ENCODE results near the gene TRIM65.
"Not testable (repeated sequence)": the region's sequence is repeated elsewhere in the genome, so short reads cannot be mapped to it uniquely, and the experiment has no call there.

TRIM65 gene

DNA sequence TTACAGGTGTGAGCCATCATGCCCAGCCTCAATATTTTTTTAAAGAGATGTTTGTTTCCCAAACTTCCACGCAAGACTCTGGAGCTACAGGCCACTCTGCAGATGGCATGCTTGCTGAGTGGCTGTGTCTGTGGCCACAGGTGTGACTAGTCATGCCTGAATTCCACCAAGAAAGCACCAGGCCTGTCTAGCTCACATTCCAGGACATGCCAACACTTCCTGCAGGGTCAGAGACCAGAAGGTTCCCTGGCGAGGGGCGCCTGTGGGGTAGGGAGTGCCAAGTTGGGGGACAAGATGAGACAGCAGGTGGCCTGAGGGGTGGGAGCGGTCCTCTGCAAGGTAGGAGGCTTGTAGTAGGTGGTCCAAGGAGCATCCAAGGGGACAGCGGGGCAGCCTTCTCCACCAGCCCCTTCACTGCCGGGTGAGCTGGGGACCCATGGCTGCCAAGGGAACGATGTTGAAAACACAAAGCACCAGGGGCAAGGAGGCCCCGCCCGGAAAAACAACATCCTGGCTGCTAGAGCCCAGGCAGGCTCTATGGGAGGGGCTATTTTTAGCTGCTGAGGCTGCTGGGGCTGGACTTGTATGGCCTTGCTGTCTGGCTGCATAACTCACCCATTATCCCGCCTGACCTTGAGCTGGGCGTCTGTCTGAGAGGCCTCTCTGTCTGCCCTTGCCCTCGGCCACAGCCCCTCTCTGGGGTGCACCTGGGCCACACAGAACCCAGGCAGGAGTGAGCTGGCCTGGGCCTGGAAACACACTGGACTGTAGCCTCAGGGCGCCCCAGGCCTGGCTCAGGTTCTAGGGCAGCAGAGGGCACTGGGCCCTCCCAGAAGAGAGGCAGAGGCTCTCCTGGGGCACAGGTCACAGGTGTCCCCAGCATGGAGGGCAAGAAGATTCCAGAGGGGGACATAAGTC, 24.1 kb downstream of the TRIM65 start:
- TF ChIP-seq CTCF (IDR thresholded peaks at IDR 0.05) = no peak
- no peak for TF ChIP-seq ZFX (IDR thresholded peaks at IDR 0.05; ENCODE audit: borderline replicate concordance)
- H3K27ac ChIP-seq = peak overlapping the region; percentile 96

DNA sequence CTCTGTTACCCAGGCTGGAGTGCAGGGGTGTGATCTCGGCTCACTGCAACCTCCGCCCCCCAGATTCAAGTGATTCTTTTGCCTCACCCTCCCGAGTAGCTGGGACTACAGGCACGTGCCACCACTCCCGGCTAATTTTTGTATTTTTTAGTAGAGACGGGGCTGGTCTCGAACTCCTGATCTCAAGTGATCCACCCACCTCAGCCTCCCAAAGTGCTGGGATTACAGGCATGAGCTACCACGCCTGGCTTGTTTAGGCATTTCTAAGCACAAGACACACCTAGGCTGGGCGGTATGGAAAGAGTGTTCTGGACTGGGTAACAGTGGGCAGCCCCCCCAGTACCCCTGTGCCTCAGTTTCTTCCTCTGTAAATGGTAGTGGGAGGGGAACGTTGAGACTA, 26.5 kb downstream of the TRIM65 start:
- H3K27ac ChIP-seq = 0 out of 2 replicates have a peak overlapping the region, but pooled peaks have one; percentile 29

- H3K27ac ChIP-seq = peak overlapping the region; percentile 29; the same call in 1 of the 2 replicates
- TF ChIP-seq ZFX (IDR thresholded peaks at IDR 0.05; ENCODE audit: borderline replicate concordance) (no peak), CTCF (IDR thresholded peaks at IDR 0.05) (no peak)
Observed at GRCh38 chr17:75869282-75870141, 27.2 kb downstream of the TRIM65 start.

GRCh38 chr17:75868730-75869281, 27.9 kb downstream of the TRIM65 start:
- H3K27ac ChIP-seq = peak overlapping the region; percentile 29; the same call in 1 of the 2 replicates

- not testable (repeated sequence) for H3K27ac ChIP-seq
Observed at GRCh38 chr17:75865404-75866188, 31.2 kb downstream of the TRIM65 start.

- not testable (repeated sequence) for H3K27ac ChIP-seq
Observed at GRCh38 chr17:75864887-75865286, 31.9 kb downstream of the TRIM65 start.

DNA sequence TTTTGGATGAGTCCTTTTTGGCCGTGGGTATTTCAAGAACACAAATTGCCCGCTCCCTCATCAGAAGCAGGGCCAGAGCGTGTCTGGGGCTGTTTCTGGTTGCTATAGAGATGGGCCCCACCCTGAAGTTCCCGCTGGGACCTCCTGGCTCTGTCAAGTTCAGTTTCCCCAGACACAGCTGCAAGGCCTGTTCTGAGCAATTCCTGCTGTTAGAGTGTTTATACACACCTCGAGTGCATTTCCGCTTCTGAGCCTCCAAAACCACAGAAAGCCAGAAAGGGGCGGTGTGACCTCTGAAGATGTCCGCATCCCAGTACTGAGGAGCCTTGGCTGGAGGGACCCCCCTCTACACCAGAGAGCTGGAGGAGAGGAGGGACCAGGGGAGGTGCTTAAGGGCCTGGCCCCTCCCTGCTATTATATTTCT, 32.3 kb downstream of the TRIM65 start:
- TF ChIP-seq ZFX (IDR thresholded peaks at IDR 0.05; ENCODE audit: borderline replicate concordance) (no peak), CTCF (IDR thresholded peaks at IDR 0.05) (no peak)
- H3K27ac ChIP-seq = no peak overlapping the region

GRCh38 chr17:75861927-75862317, 34.8 kb downstream of the TRIM65 start:
- TF ChIP-seq ZFX (IDR thresholded peaks at IDR 0.05; ENCODE audit: borderline replicate concordance) (no peak), CTCF (IDR thresholded peaks at IDR 0.05) (no peak)
- no peak overlapping the region for H3K27ac ChIP-seq

DNA sequence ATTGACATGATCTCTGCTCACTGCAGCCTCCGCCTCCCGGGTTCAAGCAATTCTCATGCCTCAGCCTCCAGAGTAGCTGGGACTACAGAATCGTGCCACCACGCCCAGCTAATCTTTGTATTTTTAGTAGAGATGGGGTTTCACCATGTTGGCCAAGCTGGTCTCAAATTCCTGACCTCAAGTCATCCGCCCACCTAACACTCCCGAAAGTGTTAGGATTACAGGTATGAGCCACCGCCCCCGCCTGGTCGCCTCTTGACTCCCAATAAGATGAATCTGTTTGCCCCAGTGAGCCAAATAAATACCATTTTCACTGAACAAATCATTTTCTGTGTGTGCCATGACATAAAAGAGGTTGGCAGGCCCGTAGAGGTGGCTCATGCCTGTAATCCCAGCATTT, 37.4 kb downstream of the TRIM65 start:
- H3K27ac ChIP-seq = not testable (repeated sequence)

All from 22Rv1 (cell line).